HepG2 (cell line): ENCODE measurements around the gene DAB1.

Experiments
- ASH2L ChIP-seq: fragments of 300-600, 200-600 bp; sonication (generic); IDR thresholded peaks from 2 replicates; pipeline ENCODE4 v1.7.0; 2017; ENCODE audit warnings: low read depth, mild to moderate bottlenecking, moderate library complexity, mixed read lengths, low read length; ENCODE audit not compliant: insufficient read length
- CENPT ChIP-seq: sonication (generic); formaldehyde crosslinking; IDR thresholded peaks from 2 replicates; pipeline ENCODE4 v1.8.0; 2022; ENCODE audit warnings: low read depth, mild to moderate bottlenecking, moderate library complexity, missing genetic modification reagents
- CREB1 ChIP-seq, 2 experiments: fragments of 450-650 bp in 1 of 2; IDR thresholded peaks; 2 replicates each; pipeline ENCODE4 v1.6.1; 2016 to 2017; ENCODE audit warnings: control low read depth in 1 of 2, mild to moderate bottlenecking in 1 of 2, missing compliant biosample characterization in 1 of 2, missing genetic modification characterization in 1 of 2
- FOSL1 ChIP-seq: sonication (generic); formaldehyde crosslinking; IDR thresholded peaks from 2 replicates; pipeline ENCODE4 v1.9.0; 2021; ENCODE audit warnings: missing genetic modification reagents, borderline replicate concordance
- IKZF1 ChIP-seq: fragments of 450-650 bp; IDR thresholded peaks from 2 replicates; pipeline ENCODE4 v1.7.1; 2016
- JUN ChIP-seq: sonication (generic); formaldehyde crosslinking; IDR thresholded peaks from 2 replicates; pipeline ENCODE4 v1.4.0; 2020; ENCODE audit warnings: mild to moderate bottlenecking, missing genetic modification reagents
- POLR2AphosphoS5 ChIP-seq: IDR thresholded peaks from 2 replicates; pipeline ENCODE4 v1.6.1; 2012; ENCODE audit warnings: low read depth, low read length
- RFX1 ChIP-seq: fragments of 450-650 bp; IDR thresholded peaks from 2 replicates; pipeline ENCODE4 v1.6.1; 2017
- TCF7 ChIP-seq: sonication (generic); IDR thresholded peaks from 2 replicates; pipeline ENCODE4 v1.6.1; 2016; ENCODE audit warnings: antibody characterized with exemption, low read depth
- TCF7L2 ChIP-seq: IDR thresholded peaks from 2 replicates; pipeline ENCODE4 v1.6.1; 2011; ENCODE audit warnings: mild to moderate bottlenecking, low read depth, low read length, moderate library complexity
- TRIM24 ChIP-seq: sonication (generic); formaldehyde crosslinking; IDR thresholded peaks from 2 replicates; pipeline ENCODE4 v1.8.0; 2022; ENCODE audit warnings: mild to moderate bottlenecking, missing genetic modification reagents
- ZNF83 ChIP-seq: sonication (generic); formaldehyde crosslinking; IDR thresholded peaks from 2 replicates; pipeline ENCODE4 v1.4.0; 2020; ENCODE audit warnings: missing genetic modification reagents, mild to moderate bottlenecking, borderline replicate concordance
- TF ChIP-seq, protein P1 (sequence below): sonication (generic); formaldehyde crosslinking; IDR thresholded peaks from 2 replicates; pipeline ENCODE4 v1.8.0; 2022; ENCODE audit warnings: missing genetic modification reagents, low read depth, mild to moderate bottlenecking, borderline replicate concordance

GRCh38 chr1:57003398-57004139 is 420.3 kb downstream of the DAB1 start:
- no peak for TF ChIP-seq IKZF1
- no peak for TF ChIP-seq TCF7L2
- no peak for TF ChIP-seq JUN (CRISPR knock-in tag)
- TF ChIP-seq FOSL1, result no peak
- TF ChIP-seq RFX1, result no peak
- no peak for TF ChIP-seq POLR2AphosphoS5
- TF ChIP-seq CREB1 (IDR thresholded peaks at IDR 0.05), result no peak
- no peak for TF ChIP-seq CREB1 (CRISPR knock-in tag; IDR thresholded peaks at IDR 0.05)
- no peak for TF ChIP-seq ZNF83 (CRISPR knock-in tag)
- TF ChIP-seq ASH2L, result no peak
- TF ChIP-seq, protein P1, sequence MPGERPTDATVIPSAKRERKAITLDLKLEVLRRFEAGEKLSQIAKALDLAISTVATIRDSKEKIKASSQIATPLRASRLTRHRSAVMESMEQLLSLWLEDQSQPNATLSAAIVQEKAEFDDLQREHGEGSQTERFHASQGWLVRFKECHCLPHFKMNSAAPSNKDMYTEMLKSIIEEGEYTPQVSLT, result no peak
- no peak for TF ChIP-seq TRIM24 (CRISPR knock-in tag)
- no peak for TF ChIP-seq CENPT
- no peak for TF ChIP-seq TCF7
